Measurements from ENCODE around the gene SLC17A9. TPM values are rescaled to one million over a fixed set of nuclear protein-coding genes. Genes with fewer than 3 reads are reported as not detected.

Gene SLC17A9
- total RNA-seq = 8.5 and 13.3 TPM in 2 replicates

GRCh38 chr20:62952373-62952967 lies at the start of gene SLC17A9:
TSS of gene SLC17A9 (plus strand) at chr20:62952709. CDS start at chr20:62952831, 122 bp downstream.

GRCh38 chr20:62926229-62927127 lies 26.0 kb upstream of the SLC17A9 start, which contains the start of gene DIDO1:
TSS of gene DIDO1 (minus strand) at chr20:62926505.

GRCh38 chr20:62938105-62938888 lies 14.2 kb upstream of the SLC17A9 start, which contains the start of gene GID8:
TSS of gene GID8 (plus strand) at chr20:62938147. CDS start at chr20:62941503, 3,356 bp downstream.

GRCh38 chr20:63006540-63007359 lies 54.2 kb downstream of the SLC17A9 start, which contains the start of gene BHLHE23:
TSS of gene BHLHE23 (minus strand) at chr20:63006964. CDS start at chr20:63006774, 190 bp downstream.

Other genes starting within 250 kb of the SLC17A9 start
- gene NTSR1, start 243.9 kb upstream of the SLC17A9 start, total RNA-seq = 0.37 and 13.1 TPM in 2 replicates
- 14.7 and 23.9 TPM in 2 replicates for gene MRGBP, start 156.2 kb upstream of the SLC17A9 start, total RNA-seq
- 34.2 and 42.2 TPM in 2 replicates for gene OGFR, start 147.9 kb upstream of the SLC17A9 start, total RNA-seq
- gene COL9A3, start 135.7 kb upstream of the SLC17A9 start, total RNA-seq = 0.73 and 0.98 TPM in 2 replicates
- gene TCFL5, start 90.9 kb upstream of the SLC17A9 start, total RNA-seq = 15.4 and 18.4 TPM in 2 replicates
- gene DIDO1, start 26.2 kb upstream of the SLC17A9 start, total RNA-seq = 29.8 and 47.1 TPM in 2 replicates
- gene GID8, start 14.6 kb upstream of the SLC17A9 start, total RNA-seq = 29.5 and 29.8 TPM in 2 replicates
- not detected in 2 replicates for gene BHLHE23, start 54.3 kb downstream of the SLC17A9 start, total RNA-seq